IPS DF 6.9 (cell line): ENCODE results near the gene GALR3.
A peak's percentile ranks its signal among the peaks of the same experiment; 100 is the strongest.

Source experiments
- DNase-seq: peaks from one replicate; pipeline ENCODE4 v3.0.0-alpha.2; 2013; ENCODE audit warnings: low read depth, low spot score
- H3K27ac ChIP-seq: one replicate; pipeline ENCODE4 v1.5.1; 2013; ENCODE audit warnings: low read length, control low read depth
- H3K27me3 ChIP-seq: 2 replicates; pipeline ENCODE4 v1.6.1; 2013; ENCODE audit warnings: mild to moderate bottlenecking, low read length; ENCODE audit not compliant: control insufficient read depth, insufficient read depth
- H3K36me3 ChIP-seq: 2 replicates; pipeline ENCODE4 v1.6.1; 2013; ENCODE audit warnings: low read length; ENCODE audit not compliant: control insufficient read depth, insufficient read depth
- H3K4me1 ChIP-seq: 2 replicates; pipeline ENCODE4 v1.6.1; 2013; ENCODE audit warnings: low read length; ENCODE audit not compliant: control insufficient read depth, insufficient read depth
- H3K4me3 ChIP-seq: 2 replicates; pipeline ENCODE4 v1.5.1; 2013; ENCODE audit warnings: mild to moderate bottlenecking, low read length
- H3K9me3 ChIP-seq: 2 replicates; pipeline ENCODE4 v1.6.1; 2013; ENCODE audit warnings: low read length, inconsistent platforms; ENCODE audit not compliant: control insufficient read depth, insufficient read depth
- WGBS: extraction: QIAGEN DNeasy Blood & Tissue Kit; methylation state at CpG from one replicate; pipeline ENCODE4 v1.1.7; 2013; ENCODE audit warnings: mixed read lengths, missing lambda C conversion rate; ENCODE audit not compliant: insufficient read length, insufficient coverage; 5-methylcytosine and 5-hydroxymethylcytosine counted together

GALR3 gene

DNA sequence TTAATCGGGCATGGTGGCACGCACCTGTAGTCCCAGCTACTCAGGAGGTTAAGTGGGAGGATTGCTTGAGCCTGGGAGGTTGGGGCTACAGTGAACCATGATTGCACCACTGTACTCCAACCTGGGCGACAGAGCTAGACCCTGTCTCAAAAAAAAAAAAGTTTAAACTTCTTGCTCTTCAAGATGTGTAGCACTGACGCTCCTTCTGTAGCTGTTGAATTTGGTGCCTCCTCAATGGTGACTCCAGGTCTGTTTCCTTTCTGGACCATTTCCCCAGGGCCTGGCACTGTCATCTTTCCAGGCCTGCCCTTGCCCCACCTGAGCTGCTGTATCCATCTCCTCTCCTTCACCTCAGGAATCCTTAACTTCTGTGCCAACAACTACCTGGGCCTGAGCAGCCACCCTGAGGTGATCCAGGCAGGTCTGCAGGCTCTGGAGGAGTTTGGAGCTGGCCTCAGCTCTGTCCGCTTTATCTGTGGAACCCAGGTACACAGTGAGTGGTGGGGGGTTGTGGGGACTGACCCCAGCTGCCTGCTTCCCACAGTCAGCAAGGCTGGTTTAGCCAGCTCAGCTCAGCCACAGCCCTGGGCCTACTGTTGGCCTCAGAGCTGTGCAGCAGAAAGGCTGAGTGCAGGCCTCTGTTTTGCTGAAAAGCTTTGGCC, 13.4 kb upstream of the GALR3 start:
- Histone ChIP-seq H3K36me3 (no peaks in the 10 kb centered on the region), H3K4me1 (peaks cover 5% of the 10 kb centered on the region; the same call in 1 of the 2 replicates), H3K9me3 (no peaks in the 10 kb centered on the region), H3K27ac (no peak overlapping the region), H3K27me3 (peaks cover 6% of the 10 kb centered on the region; the same call in 1 of the 2 replicates), H3K4me3 (no peak overlapping the region)
- WGBS = no CpG with 5 or more reads among the region's 5 CpGs
- no peak for DNase-seq

DNA sequence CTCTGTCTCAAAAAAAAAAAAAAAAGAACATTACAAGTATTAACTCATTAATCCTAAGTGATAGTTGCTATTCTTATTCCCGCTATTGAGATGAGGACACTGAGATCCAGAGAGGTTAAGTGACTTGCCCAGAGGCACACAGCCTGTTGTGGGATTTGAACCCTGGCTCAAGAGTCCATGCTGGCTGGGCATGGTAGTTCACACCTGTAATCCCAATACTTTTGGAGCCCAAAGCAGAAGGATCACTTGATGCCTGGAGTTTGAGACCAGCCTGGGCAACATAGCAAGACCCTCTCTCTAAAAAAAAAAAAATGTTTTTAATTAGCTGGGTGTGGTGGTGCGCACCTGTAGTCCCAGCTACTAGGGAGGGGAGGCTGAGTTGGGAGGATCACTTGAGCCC, 11.3 kb upstream of the GALR3 start:
- no peak for DNase-seq
- no peaks in the 10 kb centered on the region for H3K27me3 ChIP-seq
- no peaks in the 10 kb centered on the region for H3K9me3 ChIP-seq
- no CpG with 5 or more reads among the region's 2 CpGs for WGBS
- H3K36me3 ChIP-seq = peaks cover 4% of the 10 kb centered on the region; the same call in 1 of the 2 replicates
- no peak overlapping the region for H3K27ac ChIP-seq
- no peak overlapping the region for H3K4me3 ChIP-seq
- no peaks in the 10 kb centered on the region for H3K4me1 ChIP-seq

DNA sequence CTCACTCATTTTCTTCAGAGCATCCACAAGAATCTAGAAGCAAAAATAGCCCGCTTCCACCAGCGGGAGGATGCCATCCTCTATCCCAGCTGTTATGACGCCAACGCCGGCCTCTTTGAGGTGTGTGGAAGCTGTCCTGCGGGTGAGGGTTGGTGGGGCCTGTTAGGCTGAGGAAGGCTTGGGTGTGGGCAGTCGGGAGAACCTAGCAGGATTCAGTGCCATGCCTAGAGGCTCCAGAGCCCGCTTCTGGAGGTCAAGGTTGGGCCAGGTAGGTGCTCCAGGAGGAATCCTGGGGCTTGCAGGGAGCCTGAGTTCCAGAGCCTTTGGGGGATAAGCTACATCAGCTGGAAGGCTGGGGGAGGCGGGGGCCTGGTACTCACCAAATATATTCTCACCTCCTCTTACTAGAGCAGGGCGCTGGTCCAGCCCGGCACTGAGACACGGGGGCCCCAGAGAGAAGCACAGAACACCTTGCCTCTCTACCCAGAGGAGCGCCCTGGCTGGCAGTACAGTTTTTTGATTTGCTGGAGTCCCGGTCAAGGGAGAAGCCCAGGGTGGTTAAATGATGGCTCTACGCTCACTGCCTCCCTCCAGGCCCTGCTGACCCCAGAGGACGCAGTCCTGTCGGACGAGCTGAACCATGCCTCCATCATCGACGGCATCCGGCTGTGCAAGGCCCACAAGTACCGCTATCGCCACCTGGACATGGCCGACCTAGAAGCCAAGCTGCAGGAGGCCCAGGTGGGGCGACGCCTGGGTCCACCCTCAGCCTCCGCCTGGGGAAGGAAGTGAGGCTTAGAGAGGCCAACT, 10.1 kb upstream of the GALR3 start:
- no peaks in the 10 kb centered on the region for H3K27me3 ChIP-seq
- H3K4me1 ChIP-seq = no peaks in the 10 kb centered on the region
- WGBS = no CpG with 5 or more reads among the region's 27 CpGs
- H3K36me3 ChIP-seq = peaks cover 4% of the 10 kb centered on the region; the same call in 1 of the 2 replicates
- no peak overlapping the region for H3K27ac ChIP-seq
- no peak overlapping the region for H3K4me3 ChIP-seq
- DNase-seq = no peak
- no peaks in the 10 kb centered on the region for H3K9me3 ChIP-seq

DNA sequence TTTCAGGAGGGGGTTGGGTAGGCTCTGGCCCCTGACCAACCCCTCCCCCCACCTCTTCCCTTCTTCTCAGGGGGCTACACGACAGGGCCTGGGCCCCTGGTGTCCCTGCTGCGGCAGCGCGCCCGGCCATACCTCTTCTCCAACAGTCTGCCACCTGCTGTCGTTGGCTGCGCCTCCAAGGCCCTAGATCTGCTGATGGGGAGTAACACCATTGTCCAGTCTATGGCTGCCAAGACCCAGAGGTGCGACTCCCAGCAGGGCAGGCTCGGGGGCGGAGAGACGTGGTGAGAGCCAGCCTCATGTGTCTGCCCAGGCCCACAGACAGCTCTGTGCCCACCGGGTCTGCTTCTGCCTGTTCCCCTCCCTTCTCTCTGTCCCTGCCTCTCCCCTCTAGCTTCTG, 7.6 kb upstream of the GALR3 start:
- WGBS = no CpG with 5 or more reads among the region's 12 CpGs
- Histone ChIP-seq H3K4me3 (no peak overlapping the region), H3K27ac (no peak overlapping the region), H3K27me3 (no peaks in the 10 kb centered on the region; the same call in 1 of the 2 replicates), H3K36me3 (peaks cover 4% of the 10 kb centered on the region; the same call in 1 of the 2 replicates), H3K4me1 (peaks cover 4% of the 10 kb centered on the region; the same call in 1 of the 2 replicates), H3K9me3 (no peaks in the 10 kb centered on the region)
- DNase-seq = no peak

DNA sequence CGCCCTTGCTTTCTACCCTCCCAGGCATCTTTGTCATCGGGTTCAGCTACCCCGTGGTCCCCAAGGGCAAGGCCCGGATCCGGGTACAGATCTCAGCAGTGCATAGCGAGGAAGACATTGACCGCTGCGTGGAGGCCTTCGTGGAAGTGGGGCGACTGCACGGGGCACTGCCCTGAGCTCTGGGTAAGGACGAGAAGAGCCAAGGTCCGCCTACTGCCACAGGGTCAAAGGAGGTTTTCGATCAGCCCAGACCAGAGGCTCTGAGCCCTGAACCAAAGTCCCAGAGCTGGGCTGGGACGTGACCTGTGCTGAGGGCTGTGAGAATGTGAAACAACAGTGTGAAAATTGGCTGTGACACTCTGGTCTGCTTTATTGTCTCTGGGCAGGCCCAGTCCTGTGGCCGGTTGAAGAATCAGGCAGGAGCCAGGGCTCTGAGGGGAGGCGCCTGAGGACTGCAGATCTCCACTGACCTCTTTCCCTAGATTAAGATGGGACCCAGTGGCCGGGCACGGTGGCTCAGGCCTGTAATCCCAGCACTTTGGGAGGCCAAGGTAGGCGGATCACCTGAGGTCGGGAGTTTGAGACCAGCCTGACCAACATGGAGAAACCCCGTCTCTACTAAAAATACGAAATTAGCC, 6.5 kb upstream of the GALR3 start:
- Histone ChIP-seq H3K36me3 (peaks cover 4% of the 10 kb centered on the region; the same call in 1 of the 2 replicates), H3K27ac (no peak overlapping the region), H3K9me3 (no peaks in the 10 kb centered on the region), H3K4me3 (no peak overlapping the region), H3K4me1 (peaks cover 4% of the 10 kb centered on the region; the same call in 1 of the 2 replicates), H3K27me3 (no peaks in the 10 kb centered on the region; the same call in 1 of the 2 replicates)
- no peak for DNase-seq
- no CpG with 5 or more reads among the region's 23 CpGs for WGBS

DNA sequence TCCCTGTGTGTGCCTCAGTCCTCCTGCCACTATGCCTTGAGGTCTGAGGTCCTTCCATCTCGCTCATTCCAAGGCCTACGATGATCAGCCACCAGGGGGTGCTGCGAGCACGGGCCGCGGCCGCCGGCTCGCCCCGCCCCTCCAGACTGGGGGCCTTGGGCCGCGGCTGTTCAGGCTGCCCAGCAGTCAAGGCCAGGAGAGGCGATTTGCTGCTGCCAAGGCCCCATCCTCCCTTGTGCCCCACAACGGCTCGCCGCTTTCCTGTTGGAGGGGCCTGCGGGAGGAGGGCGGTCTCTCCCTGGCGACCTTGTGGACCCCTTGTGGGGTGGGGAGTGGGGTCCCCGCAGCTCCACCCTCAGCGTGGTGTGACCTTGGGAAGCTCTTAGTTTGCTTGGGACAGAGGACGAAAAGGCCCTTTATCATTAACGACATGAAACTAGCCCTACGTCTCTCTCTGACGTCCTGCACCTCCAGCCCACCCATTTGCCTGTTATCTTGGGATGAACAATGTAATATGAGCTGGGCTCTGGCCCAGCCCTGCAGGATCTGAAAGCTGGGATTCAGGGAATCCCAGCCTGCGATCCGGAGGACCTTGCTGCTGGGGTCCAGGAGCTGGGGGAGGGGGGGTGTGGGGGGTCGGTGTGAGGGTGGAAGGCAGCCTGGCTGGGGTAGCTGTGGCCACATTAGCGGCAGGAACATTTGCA, 5.3 kb upstream of the GALR3 start:
- peaks cover 4% of the 10 kb centered on the region; the same call in 1 of the 2 replicates for H3K36me3 ChIP-seq
- peaks cover 10% of the 10 kb centered on the region for H3K4me1 ChIP-seq
- H3K9me3 ChIP-seq = no peaks in the 10 kb centered on the region
- H3K4me3 ChIP-seq = peak overlapping the region; percentile 24; the same call in 1 of the 2 replicates
- DNase-seq = no peak
- H3K27ac ChIP-seq = no peak overlapping the region
- WGBS = no CpG with 5 or more reads among the region's 29 CpGs
- no peaks in the 10 kb centered on the region; the same call in 1 of the 2 replicates for H3K27me3 ChIP-seq

DNA sequence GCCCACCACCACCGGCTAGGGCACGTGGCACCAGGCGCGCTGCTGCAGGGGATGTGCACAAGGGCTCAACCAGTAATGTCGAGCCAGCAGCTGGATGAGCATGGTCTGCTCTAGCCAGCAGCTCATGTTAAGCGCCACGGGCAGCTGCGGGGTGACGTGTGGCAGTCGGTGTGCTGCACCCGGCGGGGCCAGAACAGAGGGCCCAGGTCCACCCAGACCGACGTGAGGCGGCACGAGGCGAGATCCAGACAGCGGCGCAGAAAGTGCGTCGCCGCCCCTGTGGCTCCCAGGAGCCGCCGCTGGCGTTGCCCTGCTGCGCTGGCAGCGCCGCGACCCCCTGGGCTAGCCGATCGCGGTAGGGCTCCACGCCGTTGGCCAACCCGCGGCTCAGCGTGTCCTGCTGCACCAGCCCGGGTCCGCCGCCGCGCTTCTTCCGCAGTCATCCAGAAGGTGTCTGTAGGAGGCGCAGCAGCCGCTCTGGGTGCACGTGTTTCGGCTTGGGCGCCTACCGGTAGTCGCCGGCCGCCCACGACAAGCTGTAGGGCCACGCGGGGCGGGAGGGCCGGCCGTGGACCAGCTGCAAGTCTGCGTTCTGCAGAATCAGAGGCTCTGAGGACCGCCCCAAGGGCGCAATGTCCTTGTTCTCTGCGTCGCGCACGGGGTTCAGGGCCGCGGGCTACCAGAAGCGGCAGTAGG, 4.6 kb upstream of the GALR3 start:
- no peak for DNase-seq
- Histone ChIP-seq H3K27ac (no peak overlapping the region), H3K27me3 (no peaks in the 10 kb centered on the region; the same call in 1 of the 2 replicates), H3K4me3 (peak overlapping the region; percentile 17; the same call in 1 of the 2 replicates), H3K36me3 (peaks cover 4% of the 10 kb centered on the region), H3K4me1 (peaks cover 13% of the 10 kb centered on the region), H3K9me3 (no peaks in the 10 kb centered on the region)
- WGBS = no CpG with 5 or more reads among the region's 68 CpGs

DNA sequence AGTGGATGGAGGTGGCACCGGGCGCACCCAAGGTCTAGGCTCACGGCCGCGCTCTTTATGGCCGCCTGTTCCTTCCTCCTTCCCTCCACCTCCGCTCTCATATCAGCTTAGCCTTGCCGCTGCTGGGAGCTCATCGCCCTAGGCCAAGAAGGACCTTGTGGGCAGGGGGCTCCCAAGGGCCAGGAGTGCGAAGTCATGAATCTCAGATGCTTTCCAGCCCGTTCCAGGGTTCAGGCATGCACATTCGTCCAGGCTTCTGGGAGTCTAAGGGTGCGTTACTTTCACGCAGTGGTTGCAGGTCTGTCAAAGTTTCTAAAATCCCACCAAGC, 4.1 kb upstream of the GALR3 start:
- DNase-seq = no peak
- Histone ChIP-seq H3K4me3 (peak overlapping the region; percentile 17; the same call in 1 of the 2 replicates), H3K4me1 (peaks cover 13% of the 10 kb centered on the region)

DNA sequence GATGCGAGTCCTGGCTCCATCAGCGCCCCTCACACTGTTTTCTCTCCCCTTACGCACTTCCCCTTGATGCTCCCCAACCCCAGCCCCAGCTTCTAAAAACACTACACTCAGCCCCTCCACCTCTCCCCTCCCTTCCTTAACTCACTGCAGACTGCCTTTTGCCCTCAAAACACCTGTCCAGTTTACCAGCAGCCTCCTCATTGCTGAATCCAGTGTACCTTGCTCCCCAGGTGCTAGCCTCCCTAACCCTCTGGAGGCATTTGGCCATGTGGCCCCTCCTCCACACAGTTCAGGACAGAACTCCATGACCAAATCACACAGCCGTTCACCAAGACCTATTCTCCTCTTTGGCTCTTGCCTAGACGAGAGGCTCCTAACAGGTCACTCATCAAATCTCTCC, 2.8 kb upstream of the GALR3 start:
- DNase-seq = no peak
- H3K27me3 ChIP-seq = peaks cover 5% of the 10 kb centered on the region; the same call in 1 of the 2 replicates
- no CpG with 5 or more reads among the region's 5 CpGs for WGBS

More for the DNA sequence above, 4.1 kb upstream of the GALR3 start:
- no CpG with 5 or more reads among the region's 14 CpGs for WGBS
- peaks cover 4% of the 10 kb centered on the region for H3K36me3 ChIP-seq
- no peak overlapping the region for H3K27ac ChIP-seq
- no peaks in the 10 kb centered on the region for H3K9me3 ChIP-seq
- H3K27me3 ChIP-seq = no peaks in the 10 kb centered on the region; the same call in 1 of the 2 replicates

More for the DNA sequence above, 2.8 kb upstream of the GALR3 start:
- H3K27ac ChIP-seq = no peak overlapping the region
- no peak overlapping the region for H3K4me3 ChIP-seq
- H3K36me3 ChIP-seq = peaks cover 4% of the 10 kb centered on the region
- no peaks in the 10 kb centered on the region for H3K9me3 ChIP-seq
- peaks cover 13% of the 10 kb centered on the region for H3K4me1 ChIP-seq
